Sigmoid colon (tissue), 7 donors: ENCODE data around the gene DCUN1D2. TPM values are rescaled to one million over a fixed set of nuclear protein-coding genes. Genes with fewer than 3 reads are reported as not detected.
"Not testable (repeated sequence)": the region's sequence is repeated elsewhere in the genome, so short reads cannot be mapped to it uniquely, and the experiment has no call there.

ENCODE experiments used
- DNase-seq: peaks from one replicate; pipeline ENCODE4 v3.0.0-alpha.2; 2019
- H3K27ac ChIP-seq, 4 donors: fragments of 200-600 bp; sonication (generic); one replicate each; pipeline ENCODE4 v1.5.1; 2016 to 2019; ENCODE audit warnings: mild to moderate bottlenecking in 1 of 4
- H3K27me3 ChIP-seq, 3 donors: fragments of 200-600 bp; sonication (generic); one replicate each; pipeline ENCODE4 v1.5.1; 2019; ENCODE audit warnings: mild to moderate bottlenecking in 1 of 3
- H3K36me3 ChIP-seq, 4 donors: fragments of 200-600 bp; sonication (generic); one replicate each; pipeline ENCODE4 v1.5.1; 2016 to 2019
- H3K4me1 ChIP-seq, 4 donors: fragments of 200-600 bp; sonication (generic); one replicate each; pipeline ENCODE4 v1.5.1; 2017 to 2019
- H3K4me3 ChIP-seq, 4 donors: fragments of 200-600 bp; sonication (generic); one replicate each; pipeline ENCODE4 v1.5.1; 2017 to 2019; ENCODE audit warnings: mild to moderate bottlenecking in 2 of 4, moderate library complexity in 1 of 4
- H3K9me3 ChIP-seq, 4 donors: fragments of 200-600 bp in 3 of 4; sonication (generic) in 3 of 4; one replicate each; pipeline versions ENCODE4 v1.5.1 to v1.6.1; 2013 to 2019
- EP300 ChIP-seq, 4 donors: sonication (generic); formaldehyde crosslinking; IDR thresholded peaks; one replicate each; pipeline ENCODE4 v1.6.1; 2017; ENCODE audit warnings: antibody characterized with exemption in 4 of 4
- POLR2A ChIP-seq, 2 donors: fragments of 450-650 bp; IDR thresholded peaks; one replicate each; pipeline ENCODE4 v1.6.1; 2016; ENCODE audit warnings: antibody characterized with exemption in 2 of 2, mild to moderate bottlenecking in 2 of 2, moderate library complexity in 2 of 2
- POLR2AphosphoS5 ChIP-seq, 4 donors: sonication (generic); formaldehyde crosslinking; IDR thresholded peaks; one replicate each; pipeline ENCODE4 v1.6.1; 2017; ENCODE audit warnings: antibody characterized with exemption in 4 of 4
- WGBS, 2 donors: extraction: QIAGEN DNeasy Blood & Tissue Kit; methylation state at CpG; one replicate each; pipeline ENCODE4 v1.1.7; 2013; 5-methylcytosine and 5-hydroxymethylcytosine counted together
- intact Hi-C: fragments of 100-400 bp; cut with DNase I; formaldehyde crosslinking; loops from one replicate; pipeline ENCODE4 v1.15.1; 2023
- polyA plus RNA-seq, 3 donors: library from polyadenylated mRNA; stranded (reverse); fragments of 200-250 nt; gene quantifications; one replicate each; pipeline ENCODE4 v1.2.3, GENCODE V29; 2013
- total RNA-seq, 4 donors: library from RNA; depleted of rRNA; stranded (reverse); fragments of >200 nt; gene quantifications; one replicate each; pipeline ENCODE4 v1.1.0, GENCODE V29; 2016
- TF ChIP-seq, protein P1 (sequence below), 4 experiments: fragments of 450-650 bp in 3 of 4; fragments of 200-600 bp in 1 of 4; IDR thresholded peaks; one replicate each; pipeline ENCODE4 v1.5.1; 2016 to 2019; ENCODE audit warnings: antibody characterized with exemption in 4 of 4, mild to moderate bottlenecking in 3 of 4, moderate library complexity in 2 of 4
- donor health status: healthy with polysubstance abuse.
- donor health status: Bipolar disorder and iron deficiency.
- donor health status: healthy.

DCUN1D2 gene
- total and polyA plus RNA-seq, 7 donors: 6.6 to 33.0 (median 20.6) TPM

DNA sequence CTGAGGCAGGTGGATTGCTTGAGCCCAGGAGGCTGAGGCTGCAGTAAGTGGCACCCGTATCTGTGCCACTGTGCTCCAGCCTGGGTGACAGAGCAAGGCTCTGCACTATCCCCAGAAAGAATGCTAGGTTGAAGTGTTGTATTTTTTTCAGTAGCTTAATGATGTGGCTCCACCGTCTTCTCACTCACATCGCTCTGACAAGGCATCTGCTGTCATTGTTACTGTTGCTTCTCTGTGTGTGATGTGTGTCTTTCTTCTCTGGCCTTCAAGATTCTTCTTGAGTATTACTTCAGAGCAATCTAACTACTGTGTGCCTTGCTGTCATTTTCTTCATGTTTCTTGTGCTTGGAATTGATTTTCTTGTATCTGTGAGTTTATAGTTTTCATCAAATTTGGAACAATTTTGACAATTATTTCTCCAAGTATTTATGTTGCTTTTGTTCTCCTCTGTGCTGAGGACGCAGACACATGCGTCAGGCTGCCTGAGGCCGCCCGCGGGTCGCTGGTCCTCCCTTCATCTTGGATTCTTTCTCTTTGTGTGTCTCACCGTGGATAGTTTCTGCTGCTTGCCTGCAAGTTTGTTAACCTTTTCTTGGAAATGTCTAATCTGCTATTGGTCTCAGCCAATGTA, 48.0 kb downstream of the DCUN1D2 start:
- intact Hi-C loops: no loop called here
- Histone ChIP-seq H3K9me3 (no peaks in the 10 kb centered on the region), H3K4me3 (no peak overlapping the region), H3K36me3 (no peaks in the 10 kb centered on the region), H3K27ac (no peak overlapping the region), H3K27me3 (no peaks in the 10 kb centered on the region), H3K4me1 (peaks cover 0 to 6% (median 4%) of the 10 kb centered on the region in 4 donors)
- TF ChIP-seq POLR2AphosphoS5 (IDR thresholded peaks at IDR 0.05) (no peak), POLR2A (IDR thresholded peaks at IDR 0.05) (no peak), EP300 (IDR thresholded peaks at IDR 0.05) (no peak)
- TF ChIP-seq, protein P1, sequence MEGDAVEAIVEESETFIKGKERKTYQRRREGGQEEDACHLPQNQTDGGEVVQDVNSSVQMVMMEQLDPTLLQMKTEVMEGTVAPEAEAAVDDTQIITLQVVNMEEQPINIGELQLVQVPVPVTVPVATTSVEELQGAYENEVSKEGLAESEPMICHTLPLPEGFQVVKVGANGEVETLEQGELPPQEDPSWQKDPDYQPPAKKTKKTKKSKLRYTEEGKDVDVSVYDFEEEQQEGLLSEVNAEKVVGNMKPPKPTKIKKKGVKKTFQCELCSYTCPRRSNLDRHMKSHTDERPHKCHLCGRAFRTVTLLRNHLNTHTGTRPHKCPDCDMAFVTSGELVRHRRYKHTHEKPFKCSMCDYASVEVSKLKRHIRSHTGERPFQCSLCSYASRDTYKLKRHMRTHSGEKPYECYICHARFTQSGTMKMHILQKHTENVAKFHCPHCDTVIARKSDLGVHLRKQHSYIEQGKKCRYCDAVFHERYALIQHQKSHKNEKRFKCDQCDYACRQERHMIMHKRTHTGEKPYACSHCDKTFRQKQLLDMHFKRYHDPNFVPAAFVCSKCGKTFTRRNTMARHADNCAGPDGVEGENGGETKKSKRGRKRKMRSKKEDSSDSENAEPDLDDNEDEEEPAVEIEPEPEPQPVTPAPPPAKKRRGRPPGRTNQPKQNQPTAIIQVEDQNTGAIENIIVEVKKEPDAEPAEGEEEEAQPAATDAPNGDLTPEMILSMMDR (IDR thresholded peaks at IDR 0.05): no peak
- peak; percentile 5 for DNase-seq
- 96 to 97% methylated on average over 10 of the region's 10 CpGs for WGBS, 2 donors

DNA sequence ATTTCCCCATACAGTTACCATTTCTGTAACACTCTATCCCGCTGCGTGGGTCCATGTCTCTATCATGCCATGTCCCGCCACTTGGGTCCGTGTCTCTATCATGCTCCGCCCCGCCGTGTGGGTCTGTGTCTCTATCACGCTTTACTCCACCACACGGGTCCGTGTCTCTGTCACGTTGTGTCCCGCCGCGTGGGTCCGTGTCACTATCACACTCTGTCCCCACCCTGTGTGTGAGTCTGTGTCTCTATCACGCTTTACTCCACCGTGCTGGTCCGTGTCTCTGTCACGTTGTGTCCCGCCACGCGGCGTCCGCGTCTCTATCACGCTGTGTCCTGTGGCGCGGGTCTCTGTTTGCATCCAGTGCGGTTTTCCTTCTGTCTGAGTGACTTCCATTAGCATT, 48.9 kb downstream of the DCUN1D2 start:
- H3K27ac ChIP-seq: no peak overlapping the region
- intact Hi-C loops: no loop called here
- H3K4me3 ChIP-seq: no peak overlapping the region
- peak; percentile 56 for DNase-seq
- no peaks in the 10 kb centered on the region for H3K9me3 ChIP-seq
- H3K27me3 ChIP-seq: no peaks in the 10 kb centered on the region
- TF ChIP-seq POLR2AphosphoS5 (IDR thresholded peaks at IDR 0.05) (no peak), POLR2A (IDR thresholded peaks at IDR 0.05) (no peak), EP300 (IDR thresholded peaks at IDR 0.05) (no peak)
- TF ChIP-seq, protein P1 (IDR thresholded peaks at IDR 0.05): no peak
- no peaks in the 10 kb centered on the region for H3K36me3 ChIP-seq
- H3K4me1 ChIP-seq: peaks cover 0 to 11% (median 9%) of the 10 kb centered on the region in 4 donors
- WGBS, 2 donors: 96 to 97% methylated on average over 29 of the region's 29 CpGs

DNA sequence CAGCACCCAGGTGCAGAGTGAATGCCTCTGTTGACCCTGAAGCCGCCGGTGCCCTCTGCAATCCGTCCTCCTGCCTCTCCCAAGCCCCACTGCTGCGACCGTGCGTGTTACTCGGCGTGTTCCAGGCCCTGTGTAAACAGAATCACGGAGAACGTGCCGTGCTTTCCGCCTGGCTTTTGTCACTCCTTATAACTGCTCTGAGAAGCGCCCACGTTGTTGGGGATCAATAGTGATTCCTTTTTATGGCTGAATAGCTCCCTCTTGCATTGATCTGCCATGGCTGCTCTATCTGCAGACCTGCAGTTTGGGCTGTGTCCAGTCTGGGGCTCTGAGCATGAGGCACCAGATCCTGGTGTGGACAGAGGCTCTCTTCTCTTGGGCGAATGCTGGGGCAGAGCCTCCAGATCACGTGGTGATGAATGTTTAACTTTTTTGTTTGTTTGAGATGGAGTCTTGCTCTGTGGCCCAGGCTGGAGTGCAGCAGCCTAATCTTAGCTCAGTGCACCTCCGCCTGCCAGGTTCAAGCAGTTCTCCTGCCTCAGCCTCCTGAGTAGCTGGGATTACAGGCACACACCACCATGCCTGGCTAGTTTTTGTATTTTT, 53.0 kb downstream of the DCUN1D2 start:
- DNase-seq: no peak
- H3K9me3 ChIP-seq: no peaks in the 10 kb centered on the region
- no peak overlapping the region for H3K4me3 ChIP-seq
- peak overlapping the region in 3 of 4 donors; percentile 48 to 56 (median 52) for H3K27ac ChIP-seq
- peaks cover 0 to 11% (median 9%) of the 10 kb centered on the region in 4 donors for H3K4me1 ChIP-seq
- WGBS, 2 donors: 30 to 72% methylated on average over 17 of the region's 17 CpGs
- TF ChIP-seq POLR2AphosphoS5 (IDR thresholded peaks at IDR 0.05): peak in 2 of 4 donors; percentile 32 to 62
- TF ChIP-seq, protein P1 (IDR thresholded peaks at IDR 0.05): no peak
- TF ChIP-seq EP300 (IDR thresholded peaks at IDR 0.05): peak in 1 of 4 donors; percentile 63
- H3K36me3 ChIP-seq: no peaks in the 10 kb centered on the region
- intact Hi-C loops: no loop called here
- no peaks in the 10 kb centered on the region for H3K27me3 ChIP-seq

DNA sequence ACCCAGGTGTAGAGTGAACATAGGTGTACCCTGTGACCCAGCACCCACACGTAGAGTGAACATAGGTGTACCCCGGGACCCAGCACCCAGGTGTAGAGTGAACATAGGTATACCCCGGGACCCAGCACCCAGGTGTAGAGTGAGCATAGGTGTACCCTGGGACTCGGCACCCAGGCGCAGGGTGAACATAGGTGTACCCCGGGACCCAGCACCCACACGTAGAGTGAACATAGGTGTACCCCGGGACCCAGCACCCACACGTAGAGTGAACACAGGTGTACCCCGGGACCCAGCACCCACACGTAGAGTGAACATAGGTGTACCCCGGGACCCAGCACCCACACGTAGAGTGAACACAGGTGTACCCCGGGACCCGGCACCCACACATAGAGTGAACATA, 53.6 kb downstream of the DCUN1D2 start:
- H3K4me3 ChIP-seq, H3K27me3 ChIP-seq, intact Hi-C loops, H3K9me3 ChIP-seq, DNase-seq, H3K36me3 ChIP-seq: not testable (repeated sequence)
- Histone ChIP-seq H3K27ac (peak overlapping the region in 3 of 4 donors; percentile 48 to 56 (median 52)), H3K4me1 (peaks cover 0 to 11% (median 9%) of the 10 kb centered on the region in 4 donors)
- 94 to 95% methylated on average over 15 of the region's 15 CpGs for WGBS, 2 donors

DNA sequence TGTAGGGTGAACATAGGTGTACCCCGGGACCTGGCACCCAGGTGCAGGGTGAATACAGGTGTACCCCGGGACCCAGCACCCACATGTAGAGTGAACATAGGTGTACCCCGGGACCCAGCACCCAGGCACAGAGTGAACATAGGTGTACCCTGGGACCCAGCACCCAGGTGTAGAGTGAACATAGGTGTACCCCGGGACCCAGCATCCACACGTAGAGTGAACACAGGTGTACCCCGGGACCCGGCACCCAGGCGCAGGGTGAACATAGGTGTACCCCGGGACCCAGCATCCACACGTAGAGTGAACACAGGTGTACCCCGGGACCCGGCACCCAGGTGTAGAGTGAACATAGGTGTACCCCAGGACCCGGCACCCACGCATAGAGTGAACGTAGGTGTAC, 54.6 kb downstream of the DCUN1D2 start:
- DNase-seq, H3K36me3 ChIP-seq, H3K27me3 ChIP-seq, H3K4me3 ChIP-seq, intact Hi-C loops, H3K27ac ChIP-seq, H3K9me3 ChIP-seq: not testable (repeated sequence)
- 96 to 97% methylated on average over 15 of the region's 15 CpGs for WGBS, 2 donors
- H3K4me1 ChIP-seq: peaks cover 0 to 11% (median 9%) of the 10 kb centered on the region in 4 donors
